DND-41 (cell line): Measurements from ENCODE around the gene FCGR3B.
"Not testable (repeated sequence)": the region's sequence is repeated elsewhere in the genome, so short reads cannot be mapped to it uniquely, and the experiment has no call there.

Experiments used
- ATAC-seq: fragments of 200-7000 bp; cut with Tn5 transposase; 3 replicates; pipeline ENCODE4 v1.9.1; 2021; ENCODE audit warnings: low read depth; ENCODE audit not compliant: insufficient read depth
- DNase-seq: peaks from one replicate; pipeline ENCODE4 v3.0.0-alpha.2; 2020
- H2AFZ ChIP-seq: 2 replicates; pipeline ENCODE4 v1.6.0; 2012; ENCODE audit warnings: low read depth, low read length
- H3K27ac ChIP-seq: 2 replicates; pipeline ENCODE4 v1.5.1; 2012; ENCODE audit warnings: low read length, inconsistent platforms
- H3K27me3 ChIP-seq: fragments of 200-600 bp; sonication (generic); 2 replicates; pipeline ENCODE4 v1.6.0; 2012; ENCODE audit warnings: low read length, mild to moderate bottlenecking, inconsistent platforms; ENCODE audit not compliant: insufficient read depth, poor library complexity
- H3K36me3 ChIP-seq: 2 replicates; pipeline ENCODE4 v1.5.1; 2012; ENCODE audit warnings: low read length, inconsistent platforms; ENCODE audit not compliant: insufficient read depth
- H3K4me1 ChIP-seq: 2 replicates; pipeline ENCODE4 v1.5.1; 2012; ENCODE audit warnings: mild to moderate bottlenecking, low read length; ENCODE audit not compliant: insufficient read depth
- H3K4me2 ChIP-seq: 2 replicates; pipeline ENCODE4 v1.6.0; 2012; ENCODE audit warnings: mild to moderate bottlenecking, moderate library complexity, low read length, inconsistent platforms; ENCODE audit not compliant: insufficient read depth
- H3K4me3 ChIP-seq, 2 experiments: fragments of 200-600 bp in 1 of 2; shearing (Covaris generic) in 1 of 2; 2 replicates each; pipeline ENCODE4 v1.5.1; 2012 to 2016; ENCODE audit warnings: inconsistent platforms in 2 of 2, low read length in 2 of 2, mild to moderate bottlenecking in 2 of 2, low read depth in 1 of 2, moderate library complexity in 1 of 2
- H3K79me2 ChIP-seq: 2 replicates; pipeline ENCODE4 v1.6.0; 2012; ENCODE audit warnings: low read length, inconsistent platforms; ENCODE audit not compliant: insufficient read depth
- H3K9ac ChIP-seq: 2 replicates; pipeline ENCODE4 v1.6.0; 2012; ENCODE audit warnings: low read depth, mild to moderate bottlenecking, inconsistent platforms, low read length, moderate library complexity
- H3K9me3 ChIP-seq: 2 replicates; pipeline ENCODE4 v1.5.1; 2012; ENCODE audit warnings: low read length, moderate library complexity, mild to moderate bottlenecking, inconsistent platforms; ENCODE audit not compliant: insufficient read depth, severe bottlenecking
- H4K20me1 ChIP-seq: 2 replicates; pipeline ENCODE4 v1.6.0; 2012; ENCODE audit warnings: low read length; ENCODE audit not compliant: insufficient read depth

Gene FCGR3B

GRCh38 chr1:161636189-161636782 is 5.3 kb upstream of the FCGR3B start:
- not testable (repeated sequence) for H3K27ac ChIP-seq, H3K4me2 ChIP-seq, ATAC-seq, H3K4me3 ChIP-seq, H3K27me3 ChIP-seq, H3K4me1 ChIP-seq, H3K79me2 ChIP-seq, H3K9ac ChIP-seq, H2AFZ ChIP-seq, H3K36me3 ChIP-seq, DNase-seq, H3K9me3 ChIP-seq, H4K20me1 ChIP-seq

- H4K20me1 ChIP-seq, H3K4me2 ChIP-seq, H3K4me1 ChIP-seq, H3K27me3 ChIP-seq, DNase-seq, H3K36me3 ChIP-seq, H3K4me3 ChIP-seq, H3K9ac ChIP-seq, H3K27ac ChIP-seq, ATAC-seq, H2AFZ ChIP-seq, H3K9me3 ChIP-seq, H3K79me2 ChIP-seq: not testable (repeated sequence)
These were observed 4.0 kb upstream of the FCGR3B start for GRCh38 chr1:161634993-161635392.

- not testable (repeated sequence) for H3K79me2 ChIP-seq, H3K9me3 ChIP-seq, H2AFZ ChIP-seq, H3K27me3 ChIP-seq, H3K36me3 ChIP-seq, H3K4me3 ChIP-seq, H3K27ac ChIP-seq, ATAC-seq, DNase-seq, H3K4me2 ChIP-seq, H4K20me1 ChIP-seq, H3K9ac ChIP-seq, H3K4me1 ChIP-seq
These were observed 741 bp downstream of the FCGR3B start for GRCh38 chr1:161630128-161630742.

- H3K9me3 ChIP-seq, ATAC-seq, H3K79me2 ChIP-seq, H3K4me1 ChIP-seq, H3K27ac ChIP-seq, H3K9ac ChIP-seq, H4K20me1 ChIP-seq, H3K27me3 ChIP-seq, H2AFZ ChIP-seq, H3K4me3 ChIP-seq, DNase-seq, H3K36me3 ChIP-seq, H3K4me2 ChIP-seq: not testable (repeated sequence)
These were observed 4.4 kb downstream of the FCGR3B start for GRCh38 chr1:161626445-161627146.

- H3K4me1 ChIP-seq, H3K4me3 ChIP-seq, H3K9ac ChIP-seq, H3K36me3 ChIP-seq, H2AFZ ChIP-seq, DNase-seq, H4K20me1 ChIP-seq, H3K4me2 ChIP-seq, ATAC-seq, H3K79me2 ChIP-seq, H3K9me3 ChIP-seq, H3K27me3 ChIP-seq, H3K27ac ChIP-seq: not testable (repeated sequence)
These were observed 6.4 kb downstream of the FCGR3B start for GRCh38 chr1:161624605-161625004.

- not testable (repeated sequence) for H3K4me2 ChIP-seq, H3K9ac ChIP-seq, H3K9me3 ChIP-seq, H3K4me3 ChIP-seq, DNase-seq, H3K36me3 ChIP-seq, H2AFZ ChIP-seq, ATAC-seq, H3K27ac ChIP-seq, H3K79me2 ChIP-seq, H4K20me1 ChIP-seq, H3K27me3 ChIP-seq, H3K4me1 ChIP-seq
These were observed 7.5 kb downstream of the FCGR3B start for GRCh38 chr1:161623401-161624051.

- H3K4me2 ChIP-seq, H3K4me1 ChIP-seq, H3K9ac ChIP-seq, ATAC-seq, H3K27me3 ChIP-seq, H3K36me3 ChIP-seq, H2AFZ ChIP-seq, H4K20me1 ChIP-seq, H3K27ac ChIP-seq, H3K79me2 ChIP-seq, DNase-seq, H3K4me3 ChIP-seq, H3K9me3 ChIP-seq: not testable (repeated sequence)
These were observed 8.9 kb downstream of the FCGR3B start for GRCh38 chr1:161622054-161622453.
